GF-D8 (cell line): ENCODE results near the gene KCNJ12.

Source experiments
- DNase-seq: peaks from one replicate; lab custom pipeline; 2025; lab: John Stamatoyannopoulos, UW

KCNJ12 gene

GRCh38 chr17:21368545-21369246 lies 7.5 kb upstream of the KCNJ12 start:
- DNase-seq: peak; percentile 17

GRCh38 chr17:21369395-21369794 lies 6.8 kb upstream of the KCNJ12 start:
- DNase-seq: no peak

GRCh38 chr17:21370430-21370829 lies 5.7 kb upstream of the KCNJ12 start:
- DNase-seq: no peak

- no peak for DNase-seq
These were observed 4.6 kb upstream of the KCNJ12 start for GRCh38 chr17:21371511-21372081.

- no peak for DNase-seq
These were observed 3.8 kb upstream of the KCNJ12 start for GRCh38 chr17:21372256-21372954.

GRCh38 chr17:21373036-21373435 lies 3.1 kb upstream of the KCNJ12 start:
- DNase-seq: no peak

- DNase-seq: no peak
These were observed 2.3 kb upstream of the KCNJ12 start for GRCh38 chr17:21373696-21374440.

- no peak for DNase-seq
These were observed 1.6 kb upstream of the KCNJ12 start for GRCh38 chr17:21374441-21375161.

GRCh38 chr17:21375162-21375560 lies 996 bp upstream of the KCNJ12 start:
- no peak for DNase-seq

- no peak for DNase-seq
These were observed 438 bp upstream of the KCNJ12 start for GRCh38 chr17:21375757-21376080.

- DNase-seq: no peak
These were observed 868 bp downstream of the KCNJ12 start for GRCh38 chr17:21376759-21377690.

- no peak for DNase-seq
These were observed 1.7 kb downstream of the KCNJ12 start for GRCh38 chr17:21377705-21378396.

- no peak for DNase-seq
These were observed 2.4 kb downstream of the KCNJ12 start for GRCh38 chr17:21378553-21378952.

- no peak for DNase-seq
These were observed 3.0 kb downstream of the KCNJ12 start for GRCh38 chr17:21379080-21379711.

GRCh38 chr17:21380659-21381058 lies 4.5 kb downstream of the KCNJ12 start:
- no peak for DNase-seq

GRCh38 chr17:21381076-21381706 lies 5.0 kb downstream of the KCNJ12 start:
- no peak for DNase-seq

GRCh38 chr17:21382560-21383495 lies 6.7 kb downstream of the KCNJ12 start:
- no peak for DNase-seq

GRCh38 chr17:21385281-21385845 lies 9.2 kb downstream of the KCNJ12 start:
- DNase-seq: no peak
